HG02642 (cell line): ENCODE measurements around the gene RUBCNL.
"Not testable (repeated sequence)": the region's sequence is repeated elsewhere in the genome, so short reads cannot be mapped to it uniquely, and the experiment has no call there.

Experiments used
- ATAC-seq: cut with Tn5 transposase; IDR thresholded peaks from one replicate; pipeline ENCODE4 v1.9.1; 2021; ENCODE audit warnings: mild to moderate bottlenecking; ENCODE audit not compliant: unreplicated experiment, poor library complexity

Gene RUBCNL

DNA sequence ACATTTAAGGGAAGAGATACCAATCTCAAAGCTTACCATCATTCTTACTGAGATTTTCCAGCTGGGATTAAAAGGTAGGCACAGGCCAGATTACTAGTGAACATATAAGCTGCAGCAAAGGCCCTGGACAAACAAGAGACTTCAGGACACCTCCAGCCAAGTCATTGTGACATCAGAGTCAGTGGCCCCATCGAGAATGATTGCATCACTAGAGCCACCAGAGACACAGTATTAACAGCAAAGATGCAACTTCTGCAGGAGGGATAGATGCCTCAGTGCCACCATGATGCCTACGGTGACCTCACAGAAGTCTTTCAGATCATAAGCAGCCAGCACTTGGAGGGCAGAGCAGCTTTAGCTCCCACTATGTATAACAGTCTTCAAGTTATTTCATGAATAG, 8.6 kb downstream of the RUBCNL start:
- ATAC-seq: no peak

DNA sequence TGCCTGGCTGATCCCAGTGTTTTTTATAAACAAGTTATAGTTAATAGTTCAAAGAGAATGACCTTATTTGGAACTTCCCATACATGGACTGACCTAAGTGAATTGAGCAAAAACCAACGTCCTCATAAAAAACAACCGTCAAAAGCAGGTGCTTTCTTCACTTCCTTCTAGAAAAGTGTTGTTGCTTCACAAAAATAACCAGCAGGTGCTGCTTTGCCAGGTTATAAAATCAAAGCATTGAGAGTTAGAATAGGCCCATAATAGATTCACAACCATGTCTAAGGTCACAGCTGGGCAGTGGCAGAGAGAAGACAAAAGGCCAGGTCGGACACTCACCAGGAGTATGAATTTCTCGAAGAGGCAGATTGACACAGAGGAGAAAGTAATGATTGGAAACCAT, 9.5 kb downstream of the RUBCNL start:
- peak; percentile 36 for ATAC-seq

DNA sequence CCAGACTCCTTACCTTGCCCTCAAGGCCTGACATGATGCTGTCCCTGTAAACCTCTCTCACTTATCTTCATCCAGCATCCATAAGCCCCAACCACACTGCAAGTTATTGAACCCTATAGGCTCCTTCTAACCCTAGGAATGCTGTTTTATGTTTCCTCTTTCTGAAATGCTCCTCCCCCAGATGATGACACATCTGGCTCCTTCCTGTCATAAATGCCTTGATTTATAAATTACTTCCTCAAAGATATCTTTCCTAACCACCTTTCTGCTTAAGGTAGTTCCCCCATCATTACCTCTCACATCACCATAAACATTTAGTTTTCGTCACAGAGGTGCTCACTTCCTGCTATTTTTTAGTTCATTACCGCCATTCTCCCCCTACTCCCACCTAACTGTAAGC, 12.3 kb downstream of the RUBCNL start:
- no peak for ATAC-seq

DNA sequence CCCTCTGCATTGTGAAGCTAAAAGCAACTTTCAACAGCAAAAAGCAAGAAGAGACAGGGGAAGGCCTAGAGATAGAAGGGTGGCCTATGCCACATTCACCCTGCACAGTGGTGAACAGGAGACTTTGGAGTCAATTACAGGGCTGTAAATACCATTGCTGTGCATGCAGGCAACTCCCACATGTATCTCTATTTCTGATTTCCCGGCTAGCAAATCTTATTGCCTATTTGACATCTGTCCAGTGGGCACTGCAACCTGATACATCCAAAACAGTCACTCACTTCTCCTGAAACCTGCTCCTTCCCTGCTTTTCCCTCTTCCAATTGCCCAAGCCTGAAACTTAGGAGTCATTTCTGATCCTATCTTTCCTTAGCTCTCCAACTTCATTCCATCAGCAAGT, 13.4 kb downstream of the RUBCNL start:
- no peak for ATAC-seq

DNA sequence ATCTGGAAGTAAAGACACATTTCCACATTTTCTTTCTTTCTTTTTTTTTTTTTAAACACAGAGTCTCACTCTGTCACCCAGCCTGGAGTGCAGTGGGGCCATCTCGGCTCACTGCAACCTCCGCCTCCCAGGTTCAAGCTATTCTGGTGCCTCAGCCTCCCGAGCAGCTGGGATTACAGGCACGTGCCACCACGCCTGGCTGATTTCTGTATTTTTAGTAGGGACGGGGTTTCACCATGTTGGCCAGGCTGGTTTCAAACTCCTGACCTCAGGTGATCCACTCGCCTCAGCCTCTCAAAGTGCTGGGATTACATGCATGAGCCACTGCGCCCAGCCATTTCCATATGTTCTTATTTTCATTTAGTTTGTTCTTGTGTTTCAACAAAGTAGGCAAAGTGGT, 14.1 kb downstream of the RUBCNL start:
- ATAC-seq: not testable (repeated sequence)

DNA sequence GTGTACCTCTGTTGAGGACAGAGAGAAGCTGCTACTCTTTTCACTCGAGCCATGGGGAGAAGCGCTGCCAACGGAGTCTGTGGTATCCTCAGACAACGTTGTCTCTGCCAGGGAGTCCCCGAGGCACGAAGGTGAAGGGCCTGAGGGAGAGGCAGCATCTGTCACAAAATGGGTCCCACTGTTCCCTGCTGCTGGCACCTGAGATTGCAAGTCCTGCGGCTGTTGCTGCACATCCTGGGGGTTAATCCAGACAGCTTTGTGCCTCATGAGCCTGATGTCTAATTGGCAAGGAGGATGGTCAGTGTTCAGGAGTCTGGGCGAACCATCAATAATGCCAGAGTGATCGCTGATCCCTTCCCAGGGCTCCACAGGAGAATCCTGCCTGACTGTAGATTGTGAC, 15.0 kb downstream of the RUBCNL start:
- no peak for ATAC-seq

DNA sequence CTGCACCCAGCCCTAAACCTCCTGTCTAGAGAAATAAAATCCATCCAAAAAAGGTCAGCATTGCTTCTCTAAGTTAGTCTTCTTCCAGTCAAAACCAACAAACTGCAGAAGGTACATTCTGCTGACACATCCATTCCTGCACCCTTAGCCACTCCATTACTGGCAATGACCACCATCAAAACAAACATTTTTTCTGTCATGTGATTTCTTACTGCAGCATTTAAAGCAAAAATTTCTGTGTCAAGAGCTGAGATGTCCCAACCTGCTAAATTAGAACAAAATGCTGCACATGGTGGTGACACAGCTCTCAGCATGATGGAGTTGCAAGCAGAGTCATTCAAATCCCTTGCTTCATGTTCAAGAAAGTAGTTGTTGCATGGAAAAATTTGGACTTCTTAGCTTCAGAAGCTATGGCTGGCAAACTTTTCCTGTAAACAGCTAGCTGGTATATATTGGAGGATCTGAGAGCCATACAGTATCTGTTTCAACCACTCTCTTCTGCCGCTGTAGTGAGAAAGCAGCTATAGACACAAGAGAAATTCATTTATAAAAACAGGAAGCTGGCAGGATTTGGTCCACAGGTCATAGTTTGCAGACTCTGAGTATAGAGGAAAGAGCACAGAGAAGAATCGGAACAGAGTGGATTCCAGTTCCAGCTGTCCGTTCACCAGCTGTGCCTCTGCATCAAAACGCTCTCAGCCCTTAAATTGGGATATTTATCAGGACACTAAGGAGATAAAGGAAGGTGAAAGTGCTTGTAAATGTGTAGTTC, 17.4 kb downstream of the RUBCNL start:
- peak; percentile 70 for ATAC-seq

DNA sequence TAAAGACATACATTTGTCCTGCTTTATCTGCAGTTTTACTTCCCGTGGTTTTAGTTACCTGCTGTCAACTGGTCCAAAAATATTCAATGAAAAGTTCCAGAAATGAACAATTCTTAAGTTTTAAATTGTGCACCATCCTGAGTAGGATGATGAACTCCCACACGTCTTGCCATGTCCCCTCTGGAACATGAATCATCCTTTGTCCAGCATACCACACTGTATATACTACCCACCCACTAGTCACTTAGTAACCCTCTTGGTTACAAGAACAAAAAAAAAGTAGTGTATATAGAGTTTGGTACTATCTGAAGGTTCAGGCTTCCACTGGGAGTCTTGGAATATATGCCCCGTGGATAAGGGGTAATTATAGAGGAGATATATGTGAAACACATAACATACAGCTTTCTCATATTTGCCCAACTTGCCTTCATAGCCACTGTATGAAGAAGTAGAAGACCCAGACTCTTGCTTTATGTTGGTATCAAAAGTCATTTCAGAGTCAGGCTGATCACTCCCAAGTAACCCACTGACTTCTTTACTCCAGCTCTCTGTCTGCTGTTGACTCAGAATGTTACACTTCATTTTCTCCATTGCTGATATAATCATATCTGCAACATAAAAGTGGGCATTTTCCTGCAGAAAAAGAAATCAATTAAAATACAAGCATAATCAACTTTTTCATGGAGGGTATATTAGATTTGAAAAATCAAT, 19.3 kb downstream of the RUBCNL start:
- no peak for ATAC-seq

DNA sequence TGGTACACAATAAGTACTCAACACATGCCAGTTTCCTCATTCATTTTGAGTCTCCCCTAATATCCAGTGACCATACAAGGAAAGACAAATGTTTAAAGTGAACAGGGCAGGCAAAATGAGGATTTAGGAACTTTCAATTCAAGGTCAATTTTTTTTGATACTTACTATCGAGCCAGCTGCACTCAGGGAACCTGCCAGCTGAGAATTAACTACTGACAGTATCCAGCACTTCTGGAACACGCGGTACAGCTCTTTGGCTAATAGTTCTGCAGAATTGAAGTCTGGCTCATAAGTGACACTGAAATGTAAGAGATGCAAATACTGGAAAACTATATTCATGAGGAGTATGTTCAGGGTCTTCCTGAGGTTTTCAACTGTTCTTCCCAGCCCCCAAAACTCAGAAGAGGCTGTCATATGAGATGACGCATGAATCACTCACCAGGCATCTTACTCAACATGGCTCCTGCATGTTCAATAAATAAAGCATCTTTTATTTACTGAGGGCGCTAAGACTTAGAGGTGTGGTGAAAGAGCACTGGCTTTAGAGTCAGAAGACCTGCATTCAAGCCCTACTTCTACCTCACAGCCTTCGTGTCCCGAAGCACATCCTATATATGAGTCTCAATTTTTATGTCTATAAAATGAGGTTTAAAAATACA, 25.6 kb downstream of the RUBCNL start:
- no peak for ATAC-seq

DNA sequence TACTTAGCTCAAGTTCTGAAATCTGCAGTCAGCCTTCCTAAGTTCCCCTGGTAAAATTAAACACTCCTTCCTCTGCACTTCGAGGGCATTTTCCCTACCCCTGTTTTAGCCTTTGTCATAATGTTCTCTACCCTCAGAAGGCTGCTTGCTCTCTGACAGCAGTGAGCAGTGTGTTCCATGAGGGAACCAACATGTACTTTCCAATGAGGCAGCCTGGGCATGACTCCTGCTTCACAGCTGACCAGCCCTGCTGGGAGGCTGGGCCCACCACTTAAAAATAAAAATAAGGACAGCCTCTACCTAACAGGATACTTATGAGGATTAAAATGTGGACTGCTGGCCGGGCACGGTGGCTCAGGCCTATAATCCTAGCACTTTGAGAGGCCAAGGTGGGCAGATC, 26.4 kb downstream of the RUBCNL start:
- ATAC-seq: no peak

DNA sequence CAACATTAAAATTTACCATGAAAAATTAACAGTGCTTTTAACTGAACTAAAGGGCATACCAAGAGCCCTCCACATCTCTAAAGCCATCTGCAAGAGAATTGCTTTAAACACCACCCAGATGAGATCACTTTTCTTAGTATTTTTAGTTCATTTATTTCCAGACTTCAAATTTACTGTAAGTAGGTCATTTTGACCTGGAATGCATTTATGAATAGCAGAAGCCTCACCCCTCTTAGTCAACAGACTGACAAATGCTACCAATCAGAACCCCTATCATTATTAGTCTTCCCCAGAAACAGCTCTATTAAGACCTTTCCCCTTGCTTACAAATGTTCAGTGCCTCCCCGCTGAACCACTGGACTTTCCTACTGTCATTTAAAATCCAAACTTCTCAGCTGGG, 27.3 kb downstream of the RUBCNL start:
- no peak for ATAC-seq

DNA sequence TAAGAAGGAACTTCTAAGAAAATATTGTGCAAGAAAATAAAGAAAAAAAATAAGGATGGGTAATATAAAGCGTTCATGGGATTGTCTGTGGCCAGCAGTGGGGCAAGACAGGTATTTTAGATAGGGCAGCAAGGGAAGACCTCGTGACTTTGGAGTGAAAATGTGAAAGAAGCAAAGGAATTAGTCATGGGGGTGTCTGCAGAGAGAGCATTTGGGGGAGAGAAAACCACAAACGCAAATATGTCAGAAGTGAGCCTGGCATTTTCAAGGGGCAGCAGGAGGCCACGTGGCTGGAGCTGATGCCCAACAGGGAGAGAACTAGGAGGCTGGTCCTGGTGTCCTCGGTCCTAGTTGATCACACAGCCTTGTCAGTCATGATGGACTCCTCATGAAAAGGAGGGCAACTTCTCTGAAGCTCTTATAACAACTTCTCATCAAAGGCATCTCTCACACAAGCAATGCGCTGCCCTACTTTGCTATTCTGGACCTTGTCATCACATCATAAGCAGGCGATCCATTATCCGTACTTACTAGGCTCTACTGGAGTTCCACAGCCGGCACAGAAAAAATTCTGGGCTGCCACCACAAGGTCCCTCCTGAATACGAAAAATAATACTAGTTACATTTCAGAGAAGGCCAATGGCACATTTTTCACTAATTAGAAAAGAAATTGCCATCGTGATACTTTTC, 31.0 kb downstream of the RUBCNL start:
- no peak for ATAC-seq

DNA sequence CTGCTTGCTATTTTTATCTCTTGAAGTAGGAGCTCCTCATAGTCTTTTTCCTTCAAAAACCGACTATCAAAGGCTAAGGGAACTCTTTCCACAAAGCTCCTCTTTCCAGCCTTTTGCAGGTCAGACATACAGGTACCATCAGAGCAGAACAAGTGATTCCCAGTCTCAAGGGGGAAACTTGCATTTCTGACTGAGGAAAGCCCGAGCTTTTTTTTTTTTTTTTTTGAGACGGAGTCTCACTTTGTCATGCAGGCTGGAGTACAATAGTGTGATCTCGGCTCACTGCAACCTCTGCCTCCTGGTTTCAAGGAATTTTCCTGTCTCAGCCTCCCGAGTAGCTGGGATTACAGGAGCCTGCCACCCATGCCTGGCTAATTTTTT, 32.0 kb downstream of the RUBCNL start:
- ATAC-seq: no peak

DNA sequence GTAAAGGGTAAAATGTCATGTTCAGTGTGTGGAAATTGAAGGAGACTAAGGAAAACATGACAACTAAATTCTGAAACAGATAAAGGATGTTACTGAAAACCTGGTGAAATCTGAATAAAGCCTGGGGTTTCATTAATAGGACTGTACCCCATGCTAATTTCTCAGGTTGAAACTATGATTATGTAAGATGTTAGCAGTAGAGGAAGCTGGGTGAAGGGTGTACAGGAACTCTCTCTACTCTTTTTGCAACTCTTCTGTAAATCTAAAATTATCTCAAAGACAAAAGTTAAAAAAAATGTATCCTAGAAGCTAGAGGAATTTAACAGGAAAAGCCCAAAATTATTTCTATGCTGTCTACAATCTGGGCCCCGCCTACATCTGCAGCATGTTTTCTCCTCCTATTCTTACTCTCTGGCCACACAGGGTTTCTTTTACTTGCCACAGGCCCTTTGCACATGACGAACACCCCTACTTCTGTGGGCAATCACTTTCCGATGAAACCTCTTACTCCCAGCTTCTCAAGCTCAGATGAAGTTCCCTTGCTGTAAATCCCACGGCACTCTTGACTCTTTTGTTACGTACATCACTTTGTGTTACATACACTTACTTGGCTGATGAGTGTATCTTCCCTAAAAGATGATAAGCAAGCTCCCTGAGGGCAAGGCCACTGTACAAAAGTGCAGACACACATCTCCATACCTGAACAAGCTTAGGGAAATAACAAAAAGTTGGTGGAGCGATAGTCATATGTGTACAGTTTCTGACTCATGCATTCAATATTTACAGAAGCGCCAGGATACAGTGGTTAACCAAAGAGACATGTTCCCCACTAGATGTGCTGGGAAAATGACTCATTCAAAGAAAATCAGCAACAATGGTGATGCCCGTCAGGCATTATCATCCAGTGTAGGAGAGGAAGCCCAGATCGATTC, 32.6 kb downstream of the RUBCNL start:
- ATAC-seq: peak; percentile 62

DNA sequence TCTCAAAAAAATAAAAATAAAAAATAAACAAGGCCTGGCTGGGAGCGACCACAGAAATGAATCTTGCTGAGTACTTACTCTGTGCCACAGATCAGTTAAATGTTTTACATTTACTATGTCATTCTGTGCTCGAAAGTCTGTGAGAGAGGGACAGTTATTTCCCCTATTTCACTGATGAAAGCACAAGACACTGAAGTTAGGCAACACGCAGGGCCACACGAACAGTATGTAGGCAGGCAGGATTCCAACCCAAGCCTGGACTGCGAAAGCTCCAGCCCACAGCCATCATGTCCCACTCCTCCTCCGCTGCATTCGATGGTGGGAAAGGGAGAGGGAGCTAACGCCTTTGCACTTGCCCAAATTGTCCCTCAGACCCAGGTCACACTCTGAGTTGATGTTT, 34.2 kb downstream of the RUBCNL start:
- no peak for ATAC-seq

DNA sequence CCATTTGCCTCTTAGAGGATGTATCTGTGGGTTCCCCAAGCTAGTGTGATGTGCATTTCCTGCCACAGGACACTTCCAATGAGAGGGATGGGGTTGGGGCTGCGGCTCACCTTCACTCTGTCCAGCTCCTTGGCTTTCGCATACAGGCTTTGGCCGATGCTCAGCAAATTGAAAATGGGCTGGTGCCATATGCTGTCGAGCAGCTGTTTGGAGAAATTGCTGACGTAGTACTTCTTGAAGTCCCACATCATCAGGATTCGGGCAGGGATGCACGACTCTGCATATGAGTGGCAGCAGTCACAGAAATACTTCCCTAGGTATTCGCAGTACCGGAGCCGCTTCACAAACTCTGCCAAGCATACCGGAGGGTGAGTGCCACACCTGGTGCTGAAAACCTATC, 37.0 kb downstream of the RUBCNL start:
- ATAC-seq: no peak

DNA sequence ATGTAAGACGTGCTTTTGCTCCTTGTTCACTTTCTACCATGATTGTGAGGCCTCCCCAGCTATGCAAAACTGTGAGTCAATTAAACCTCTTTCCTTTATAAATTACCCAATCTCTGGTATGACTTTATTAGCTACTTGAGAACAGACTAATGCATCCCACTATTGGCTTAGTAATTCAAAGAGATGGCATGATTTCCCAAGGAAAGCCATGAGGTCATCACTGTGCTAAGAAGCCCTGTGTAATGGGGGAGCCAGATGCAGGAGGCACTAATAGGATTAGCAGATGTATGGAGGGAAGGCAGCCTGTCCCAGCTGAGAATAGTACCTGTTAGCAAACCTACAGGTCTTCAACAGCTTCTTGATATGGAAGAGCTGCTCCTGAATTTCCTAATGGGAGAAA, 38.1 kb downstream of the RUBCNL start:
- no peak for ATAC-seq

DNA sequence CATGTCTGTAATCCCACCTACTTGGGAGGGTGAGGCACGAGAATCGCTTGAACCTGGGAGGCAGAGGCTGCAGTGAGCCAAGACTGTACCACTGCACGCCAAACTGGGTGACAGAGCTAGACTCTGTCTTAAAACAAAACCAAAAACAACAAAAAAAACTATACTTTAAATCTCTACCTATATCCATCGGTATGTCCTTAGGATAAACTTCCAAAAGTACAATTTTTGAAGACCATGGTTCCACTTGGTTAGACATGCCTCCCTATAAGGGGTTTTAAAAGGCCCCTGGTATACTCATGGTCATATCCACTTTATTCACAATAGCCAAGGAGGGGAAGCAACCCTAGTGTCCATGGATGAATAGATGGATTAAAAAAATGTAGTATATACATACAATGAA, 39.8 kb downstream of the RUBCNL start:
- ATAC-seq: no peak

DNA sequence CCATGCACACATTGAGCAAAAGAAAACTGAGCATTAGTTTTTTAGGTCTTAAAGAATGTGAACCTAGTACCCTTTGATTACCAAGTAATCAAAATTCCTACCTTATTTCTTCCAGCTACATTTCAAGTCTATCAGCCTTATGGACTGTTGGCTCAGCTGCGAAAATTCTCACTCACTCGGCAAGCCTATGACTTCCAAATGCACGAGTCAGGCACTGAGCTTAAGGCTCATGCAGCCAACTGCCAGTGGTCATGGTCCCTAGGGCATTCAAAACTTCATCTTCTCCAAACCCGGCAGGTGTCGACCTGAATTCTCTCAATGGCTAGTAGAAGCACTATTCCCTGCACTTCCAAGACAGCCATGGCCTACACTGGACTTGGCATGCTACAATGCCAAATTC, 41.2 kb downstream of the RUBCNL start:
- ATAC-seq: no peak

DNA sequence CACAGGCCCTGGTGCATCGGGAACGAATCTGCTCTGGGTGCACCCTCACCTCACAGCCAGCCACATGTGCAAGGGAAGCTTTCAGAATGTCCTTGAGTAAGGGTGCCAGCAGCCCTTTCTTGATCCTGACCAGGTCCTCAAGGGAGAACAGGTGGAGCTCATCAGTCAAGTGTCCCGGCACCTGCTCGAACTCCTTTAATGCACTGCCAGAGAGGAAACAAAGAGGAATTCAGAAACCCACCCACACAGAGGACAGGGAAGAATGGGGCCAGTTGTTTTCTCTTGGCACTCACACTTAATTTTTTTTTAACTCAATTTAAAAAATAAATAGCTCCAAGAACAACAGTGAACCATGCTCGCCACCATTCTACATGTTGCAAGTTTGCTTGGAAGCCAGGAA, 41.7 kb downstream of the RUBCNL start:
- no peak for ATAC-seq
